HG03159 (cell line): Measurements from ENCODE around the gene TNKS2.

Experiments used
- ATAC-seq: cut with Tn5 transposase; IDR thresholded peaks from one replicate; pipeline ENCODE4 v1.9.1; 2021; ENCODE audit warnings: mild to moderate bottlenecking, moderate library complexity; ENCODE audit not compliant: unreplicated experiment

The TNKS2 gene

GRCh38 chr10:91907914-91908336, 109.7 kb downstream of the TNKS2 start:
- ATAC-seq = no peak

DNA sequence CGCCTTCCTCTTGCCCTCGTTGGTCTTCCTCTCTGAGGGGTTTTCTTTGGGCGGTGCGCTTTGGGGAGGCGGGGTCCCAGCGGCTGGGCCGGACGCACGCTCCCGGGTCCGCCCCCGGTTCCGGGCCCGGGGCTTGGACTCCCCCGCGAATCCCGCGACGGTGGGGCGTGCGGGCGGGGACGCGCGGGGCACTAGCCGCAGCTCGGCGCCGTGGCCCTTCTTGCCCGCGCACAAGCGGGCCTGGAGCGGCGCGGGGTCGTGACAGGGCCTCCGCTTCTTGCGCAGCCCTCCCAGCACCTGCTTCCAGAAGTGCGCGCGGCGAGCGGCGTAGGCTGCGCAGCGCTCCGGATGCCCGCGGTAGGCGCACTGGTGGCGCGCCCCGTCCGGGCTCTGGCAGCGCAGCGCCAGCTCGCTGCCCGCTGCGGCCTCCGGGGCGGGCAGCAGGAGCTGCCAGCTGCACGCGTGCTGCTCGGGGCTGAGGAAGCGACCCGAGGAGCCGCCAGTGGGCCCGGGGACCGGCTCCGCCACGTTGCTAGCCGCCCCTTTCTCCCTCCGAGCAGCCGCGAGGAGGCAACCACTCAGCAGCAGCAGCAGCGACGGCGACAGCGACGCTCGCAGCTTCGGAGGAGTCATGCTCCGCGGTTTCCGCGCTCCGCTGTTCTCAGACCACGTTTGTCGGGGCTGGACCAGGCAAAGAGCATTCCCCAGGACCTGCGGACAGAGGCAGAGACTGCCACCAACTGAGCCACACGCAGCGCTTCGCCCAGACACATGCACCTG, 110.3 kb downstream of the TNKS2 start:
- peak; percentile 90 for ATAC-seq

DNA sequence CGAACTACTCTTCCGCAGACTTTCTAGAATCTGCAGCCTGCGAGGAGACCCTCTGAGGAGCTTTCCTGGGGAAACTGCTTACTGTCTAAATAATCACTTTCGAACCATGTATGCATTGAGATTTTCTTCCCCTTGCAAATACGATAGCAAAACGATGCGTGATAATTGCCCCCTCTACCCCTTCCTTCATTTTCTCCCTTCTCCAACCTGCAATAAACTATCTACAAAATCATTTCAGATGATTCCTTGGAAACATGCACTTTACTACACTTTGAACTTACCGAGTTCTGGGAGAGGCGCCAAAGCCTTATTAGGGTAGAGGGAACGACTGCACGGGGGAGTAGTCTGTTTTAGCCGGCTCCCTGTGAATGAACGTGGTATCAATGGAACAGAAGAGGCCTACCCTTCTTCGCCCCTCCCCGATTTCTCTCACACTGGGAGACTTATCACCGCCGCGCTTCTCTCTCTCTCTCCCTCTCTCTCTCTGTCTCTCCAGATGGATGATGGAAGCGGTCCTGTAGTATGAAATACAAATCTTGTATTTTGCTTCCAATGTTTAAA, 111.0 kb downstream of the TNKS2 start, which contains the start of gene FGFBP3:
FGFBP3 (minus strand) TSS at position 370 of the 561 bp plus-strand sequence. CDS start 517 bp downstream, outside the sequence.
- no peak for ATAC-seq

DNA sequence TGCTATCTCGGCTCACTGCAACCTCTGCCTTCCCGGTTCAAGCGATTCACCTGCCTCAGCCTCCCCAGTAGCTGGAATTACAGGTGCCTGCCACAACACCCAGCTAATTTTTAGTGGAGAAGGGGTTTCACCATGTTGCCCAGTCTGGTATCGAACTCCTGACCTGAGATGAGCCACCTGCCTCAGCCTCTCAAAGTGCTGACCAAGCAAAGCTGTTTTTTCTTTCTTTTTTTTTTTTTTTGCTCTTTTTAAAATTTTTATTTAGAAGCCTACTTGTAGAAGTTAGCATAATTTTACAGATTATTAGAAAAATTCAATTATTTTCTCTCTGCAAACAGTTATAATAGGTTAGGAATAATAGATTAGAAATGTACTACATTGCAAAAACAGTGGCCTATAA, 112.2 kb downstream of the TNKS2 start:
- no peak for ATAC-seq
